Stimulated activated CD8-positive, alpha-beta memory T cell treated with anti-CD3 and anti-CD28 coated beads, Interleukin-12 subunit alpha, Interleukin-12 subunit beta, amount 100 ng/mL, for 24 hours (primary cell): ENCODE measurements around the gene APBB2.

ENCODE experiments used
- DNase-seq: peaks from one replicate; pipeline ENCODE4 v3.0.0-alpha.2; 2020; ENCODE audit errors: extremely low read depth

Gene APBB2

DNA sequence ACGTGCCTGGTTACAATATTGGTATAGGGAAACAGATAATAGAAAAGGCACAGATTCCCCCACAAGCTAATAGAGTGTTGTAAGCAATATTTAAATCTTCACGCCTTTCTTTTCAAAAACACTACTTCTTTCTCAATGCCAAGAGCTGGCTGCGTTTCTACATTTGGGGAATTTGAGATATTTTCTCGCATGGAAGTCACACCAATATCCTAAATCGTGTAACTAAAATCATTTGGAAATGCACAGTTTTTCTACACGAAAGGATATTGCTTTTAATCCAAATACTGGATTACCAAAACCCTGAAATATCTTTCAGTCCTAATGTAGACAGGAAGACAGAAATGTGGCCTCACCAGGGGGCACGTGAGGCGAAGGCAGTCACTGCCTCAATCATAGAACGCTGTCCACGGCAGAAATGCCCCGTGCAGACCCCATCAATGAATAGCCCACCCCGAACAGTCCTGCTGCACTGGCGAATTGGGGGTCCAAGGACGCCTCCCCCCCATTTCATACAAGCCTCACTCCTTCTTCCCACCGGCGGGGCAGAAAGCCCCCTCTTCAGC, 358.0 kb downstream of the APBB2 start:
- DNase-seq = no peak

DNA sequence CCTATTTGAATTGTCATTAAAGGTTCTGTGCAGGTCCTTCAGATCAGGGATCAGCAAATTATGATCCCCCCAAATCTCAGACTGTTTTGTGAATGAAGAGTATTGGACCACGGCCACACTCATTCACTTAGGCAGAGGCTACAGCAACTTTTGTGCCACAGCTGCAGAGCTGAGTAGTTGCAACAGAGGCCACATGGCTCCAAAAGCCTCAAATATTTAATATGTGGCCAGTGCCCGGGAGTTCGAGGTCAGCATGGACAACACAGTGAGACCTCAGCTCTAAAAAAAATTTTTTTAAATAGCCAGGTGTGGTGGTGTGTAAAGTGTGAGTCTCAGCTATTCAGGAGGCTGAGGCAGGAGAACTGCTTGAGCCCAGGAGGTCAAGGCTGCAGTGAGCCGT, 363.8 kb downstream of the APBB2 start:
- no peak for DNase-seq

DNA sequence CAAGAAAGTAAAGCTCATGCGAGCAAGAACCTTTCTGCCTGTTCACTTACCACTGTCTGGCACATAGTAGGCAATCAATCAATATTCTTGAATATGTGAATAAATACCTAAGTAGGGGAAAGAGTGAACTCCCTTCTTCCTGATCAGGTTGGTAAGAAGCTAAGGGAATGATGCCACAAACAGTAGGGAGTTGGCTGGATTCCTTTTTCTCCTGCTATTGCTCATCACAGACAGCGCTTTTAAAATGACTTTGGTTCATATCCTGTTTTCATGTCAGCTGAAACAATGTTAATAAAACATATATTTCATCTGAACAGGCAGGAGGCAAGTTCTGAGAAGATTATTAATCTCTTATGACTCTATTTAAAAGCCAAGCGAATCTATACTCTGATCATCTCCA, 365.4 kb downstream of the APBB2 start:
- no peak for DNase-seq

DNA sequence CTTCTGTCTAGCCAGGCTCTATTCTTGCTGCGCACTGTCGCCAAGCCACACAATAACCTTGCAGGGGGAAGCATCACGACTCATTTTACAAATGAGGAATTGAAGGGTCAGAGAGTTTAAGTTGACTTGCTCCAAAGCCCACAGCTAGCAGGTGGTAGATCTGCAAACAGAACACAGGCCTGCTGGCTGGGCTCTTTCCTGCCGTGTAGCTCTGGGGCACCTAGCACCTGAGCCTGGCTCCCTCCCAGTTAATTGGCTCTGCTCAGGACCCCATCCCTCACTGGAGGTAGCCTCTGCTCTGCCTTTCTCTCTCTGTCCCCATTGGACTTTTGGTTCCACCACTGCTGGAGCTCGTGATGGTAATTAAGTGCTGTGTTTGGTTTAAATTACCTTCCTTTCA, 366.1 kb downstream of the APBB2 start:
- no peak for DNase-seq

DNA sequence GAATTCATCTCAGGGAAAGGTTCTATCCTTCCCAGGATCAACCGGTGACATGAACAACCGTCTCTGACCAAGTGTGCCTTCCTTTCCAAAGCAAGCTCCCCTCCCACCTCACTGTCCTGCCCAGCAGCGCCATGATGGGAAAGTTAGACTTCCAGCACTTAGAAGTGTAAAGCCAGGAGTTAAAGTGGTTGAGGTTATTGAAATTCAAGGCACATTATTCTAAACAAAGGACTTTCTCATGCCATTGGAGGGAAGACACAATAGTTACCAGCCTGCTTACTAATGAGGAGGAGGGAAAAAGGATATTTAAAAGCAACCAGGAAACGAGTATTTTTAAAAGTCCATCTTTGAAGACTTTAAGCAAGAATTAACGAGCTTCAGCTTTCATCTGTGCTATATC, 367.8 kb downstream of the APBB2 start:
- DNase-seq = no peak

DNA sequence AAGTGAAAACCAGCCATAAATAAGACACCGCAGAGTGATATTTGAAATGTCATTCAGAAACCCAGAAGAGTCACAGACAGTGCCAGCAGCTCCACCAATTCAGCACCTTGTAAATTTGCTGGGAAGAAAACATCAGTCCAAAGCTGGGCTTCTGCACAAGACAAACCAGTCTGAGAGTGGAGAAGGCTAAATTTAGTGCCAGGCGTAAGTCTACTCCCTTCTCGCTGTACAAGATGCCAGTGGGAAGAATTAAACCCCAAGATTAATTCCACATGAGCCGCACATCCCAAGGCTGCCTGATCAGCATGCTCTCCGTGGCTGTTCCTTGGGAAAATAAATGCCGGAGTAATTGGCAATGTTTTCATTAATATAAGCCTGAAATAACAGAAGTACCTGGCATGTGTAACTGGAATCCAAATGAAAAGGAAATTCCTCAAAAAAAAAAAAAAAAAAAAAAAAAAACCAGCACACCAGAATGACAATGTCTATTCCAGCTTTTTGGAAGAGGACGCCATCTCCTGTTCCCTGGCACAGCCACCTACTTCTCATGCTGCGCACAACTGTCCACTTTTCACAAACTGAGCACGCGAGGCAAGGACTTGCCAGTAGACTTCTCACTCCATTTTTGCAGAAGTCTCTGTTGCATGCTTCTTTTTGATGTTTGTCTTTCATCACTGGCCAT, 369.0 kb downstream of the APBB2 start:
- DNase-seq = no peak

DNA sequence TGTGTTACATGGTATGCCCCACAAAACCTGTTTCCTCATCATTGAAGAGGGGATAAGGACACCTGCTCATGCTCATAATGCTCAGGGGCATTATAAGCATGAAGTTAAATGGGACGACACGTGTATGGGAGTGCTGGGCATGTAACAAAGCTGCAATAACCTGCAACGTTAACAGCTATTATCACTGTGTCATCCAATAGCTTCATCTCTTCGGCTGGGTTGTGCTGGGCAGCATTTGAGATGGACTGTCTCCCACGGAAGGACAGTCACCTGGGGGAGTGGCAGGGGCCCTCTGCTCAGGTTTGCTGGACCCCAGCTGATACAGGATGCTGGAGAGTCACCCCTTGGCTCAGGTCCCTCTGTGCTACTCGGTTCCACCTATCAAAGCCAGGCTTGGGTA, 370.1 kb downstream of the APBB2 start:
- DNase-seq = no peak

DNA sequence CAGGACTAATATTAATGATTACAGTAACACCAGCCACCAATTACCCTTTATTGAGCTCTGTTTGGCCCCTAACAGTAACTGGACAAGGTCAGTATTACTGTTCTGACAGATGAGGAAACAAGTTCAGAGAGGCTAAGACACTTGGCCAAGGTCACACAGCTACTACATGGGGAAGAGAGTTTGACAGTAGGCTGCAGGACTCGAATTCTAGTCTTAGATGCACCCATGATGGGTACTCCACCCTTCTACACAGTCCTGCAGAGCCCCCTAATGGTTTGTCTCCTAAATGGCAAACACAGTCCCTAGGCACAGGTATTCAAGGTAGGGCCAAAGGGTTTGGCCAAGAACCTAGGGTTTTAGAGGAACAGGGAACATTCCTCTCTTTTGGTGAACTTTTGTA, 370.6 kb downstream of the APBB2 start:
- DNase-seq = no peak

DNA sequence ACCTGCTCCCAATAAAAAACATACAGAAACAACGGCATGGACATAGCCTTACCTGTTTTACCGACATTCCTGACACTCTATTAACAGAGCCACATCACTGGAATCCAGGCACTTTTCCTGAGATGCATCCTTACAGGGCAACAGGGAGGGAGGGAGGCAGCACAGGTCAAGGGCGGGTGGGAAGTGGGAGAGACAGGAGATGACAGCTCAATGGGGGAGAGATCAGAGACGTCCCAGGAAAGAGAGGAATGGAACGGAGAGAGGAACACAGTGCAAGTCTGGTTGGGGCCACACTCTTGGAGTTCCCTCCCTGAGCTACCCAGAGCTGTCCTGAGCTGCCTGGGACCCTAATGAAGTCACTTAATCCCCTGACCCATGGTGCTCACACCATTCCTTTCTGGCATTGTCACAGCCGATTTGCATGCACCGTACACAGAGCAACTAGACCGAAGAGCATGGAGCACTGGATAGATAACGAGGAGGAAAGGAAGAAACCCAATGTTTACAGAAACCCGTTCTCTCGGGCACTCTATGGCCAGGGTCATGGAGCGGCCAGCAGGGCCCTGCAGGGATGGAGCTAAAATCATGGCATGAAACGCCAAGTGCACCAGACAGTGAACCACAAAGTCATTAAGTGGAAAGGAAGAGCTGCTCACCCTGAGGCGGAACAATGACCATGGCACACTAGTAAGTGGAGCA, 371.5 kb downstream of the APBB2 start:
- DNase-seq = no peak

DNA sequence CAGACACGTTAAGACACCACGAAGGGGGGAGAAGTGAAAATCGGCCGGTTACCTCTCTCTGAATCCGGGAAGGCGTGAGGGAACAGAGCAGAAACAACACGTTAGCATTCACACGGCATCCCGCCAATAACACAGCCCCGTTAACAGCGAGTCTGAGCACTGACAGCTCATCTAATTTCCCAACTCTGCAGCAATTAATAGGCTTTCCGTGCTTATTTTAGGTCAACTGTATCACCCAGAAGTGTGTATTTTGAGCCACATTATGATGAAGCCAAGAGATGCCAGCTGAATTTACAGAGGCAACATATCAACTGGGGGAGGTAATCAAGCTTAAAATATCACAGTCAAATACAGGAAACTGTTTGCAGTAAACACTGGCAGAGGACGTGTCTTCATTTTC, 372.0 kb downstream of the APBB2 start:
- DNase-seq = no peak

DNA sequence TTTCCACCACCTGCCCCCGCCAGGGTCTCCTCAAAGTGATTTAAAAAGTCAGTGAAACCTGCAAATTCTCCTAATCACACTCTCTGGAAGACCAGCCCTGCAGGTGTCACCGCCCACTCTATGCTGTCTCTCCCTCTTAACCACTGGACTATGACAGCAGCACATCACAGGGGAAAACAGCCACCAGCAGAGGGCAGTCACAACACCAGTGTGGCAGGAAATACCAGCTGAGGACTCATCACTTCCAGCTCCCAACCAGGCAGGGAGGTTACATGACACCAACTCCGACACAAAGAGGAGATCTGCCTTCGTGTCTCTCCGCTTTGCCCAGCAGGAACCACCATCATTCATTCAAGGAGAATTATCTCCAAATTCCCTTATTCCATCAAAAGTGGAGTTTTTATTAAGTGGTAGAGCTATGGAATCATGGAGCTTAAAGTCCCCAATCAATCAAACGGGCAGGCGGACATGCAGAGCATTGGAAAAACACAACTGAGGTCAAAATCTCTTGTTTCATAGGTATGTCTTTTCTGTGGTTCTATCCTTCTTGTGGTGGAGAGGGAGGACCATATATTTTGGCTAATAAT, 373.3 kb downstream of the APBB2 start:
- peak; percentile 53 for DNase-seq

DNA sequence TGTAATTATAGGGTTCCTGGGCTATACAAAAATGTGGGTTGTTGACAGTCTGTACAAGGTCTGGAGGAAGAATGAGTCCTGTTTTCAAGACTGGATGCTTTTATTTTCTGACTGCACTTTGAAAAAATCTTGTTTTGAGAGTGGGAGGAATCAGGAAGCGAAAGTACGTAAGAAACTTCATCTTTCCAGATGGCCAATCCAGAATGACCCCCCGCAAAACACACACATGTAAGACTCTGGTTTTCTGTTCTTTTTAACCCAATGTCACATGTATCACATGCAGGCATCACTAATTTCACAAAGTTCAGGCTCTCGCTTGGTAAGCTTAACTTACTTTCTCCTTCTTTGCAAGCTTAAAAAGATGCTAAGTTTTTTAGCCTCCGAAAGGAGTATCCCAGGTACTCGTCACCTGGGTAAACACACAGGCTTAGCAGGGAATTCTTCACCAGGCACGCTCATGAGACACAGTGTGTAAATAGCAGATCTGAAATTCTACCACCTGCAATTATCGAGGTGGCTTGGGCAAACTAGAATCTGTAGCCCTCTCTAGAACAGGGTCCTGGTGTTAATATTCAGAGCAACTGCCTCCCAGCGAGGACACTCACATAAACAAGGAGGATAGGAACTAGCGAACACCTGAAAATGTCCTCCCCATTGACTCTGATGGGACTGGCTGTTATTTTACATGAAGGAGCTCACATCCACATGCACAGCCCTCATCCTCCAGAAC, 373.9 kb downstream of the APBB2 start:
- no peak for DNase-seq

DNA sequence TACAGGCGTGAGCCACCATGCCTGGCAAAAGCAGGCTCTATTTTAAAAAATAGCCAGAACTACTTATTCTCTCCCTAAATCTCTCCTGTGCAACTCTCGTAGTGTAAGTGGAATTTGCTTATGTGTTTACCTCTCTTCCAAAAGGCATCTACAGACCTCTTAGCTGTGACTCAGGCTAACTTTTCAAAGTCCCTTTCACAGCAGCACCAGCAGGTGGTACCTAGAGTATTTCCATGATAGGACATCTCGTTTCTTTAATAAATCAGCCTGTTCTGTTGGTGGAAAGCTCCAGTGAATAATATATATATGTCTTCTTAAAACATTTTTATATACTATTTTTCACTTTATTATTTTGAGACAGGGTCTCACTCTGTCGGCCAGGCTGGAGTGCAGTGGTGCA, 375.6 kb downstream of the APBB2 start:
- no peak for DNase-seq

DNA sequence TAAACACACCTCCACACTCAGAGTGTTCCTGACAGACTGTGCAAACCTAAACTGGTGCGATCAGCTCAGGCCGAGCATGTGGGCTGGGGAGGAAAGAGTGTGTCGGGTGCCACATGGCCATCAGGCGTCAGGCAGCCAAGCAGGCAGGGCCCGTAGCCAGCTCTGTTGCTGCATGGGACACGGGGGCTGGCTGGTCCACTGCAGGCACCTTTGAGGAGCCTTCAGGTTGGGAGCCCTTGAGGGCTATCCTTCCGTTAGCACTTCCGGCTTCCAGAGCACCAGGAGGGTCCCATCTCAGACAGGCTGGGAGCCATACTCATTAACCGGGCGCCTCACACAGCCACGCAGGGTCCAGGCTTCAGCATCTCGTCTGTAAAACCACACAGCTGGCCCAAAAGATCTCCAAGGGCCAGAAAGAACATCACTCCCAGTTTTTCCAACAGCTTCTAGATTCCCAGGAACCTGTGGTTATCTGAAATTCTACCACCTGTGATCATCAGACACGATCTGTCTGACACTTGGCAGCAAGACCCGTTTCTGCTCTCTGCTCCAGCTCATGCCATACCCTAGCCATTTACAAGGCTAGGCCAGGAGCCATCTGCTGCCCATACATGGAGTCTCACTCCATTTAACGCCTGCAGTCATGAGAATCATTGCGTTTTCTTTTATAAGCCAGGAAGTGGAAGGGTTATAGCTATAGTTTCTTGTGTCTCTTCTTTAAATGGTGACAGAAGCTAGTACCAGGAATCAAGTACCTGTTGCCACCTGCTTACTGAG, 377.1 kb downstream of the APBB2 start:
- no peak for DNase-seq

DNA sequence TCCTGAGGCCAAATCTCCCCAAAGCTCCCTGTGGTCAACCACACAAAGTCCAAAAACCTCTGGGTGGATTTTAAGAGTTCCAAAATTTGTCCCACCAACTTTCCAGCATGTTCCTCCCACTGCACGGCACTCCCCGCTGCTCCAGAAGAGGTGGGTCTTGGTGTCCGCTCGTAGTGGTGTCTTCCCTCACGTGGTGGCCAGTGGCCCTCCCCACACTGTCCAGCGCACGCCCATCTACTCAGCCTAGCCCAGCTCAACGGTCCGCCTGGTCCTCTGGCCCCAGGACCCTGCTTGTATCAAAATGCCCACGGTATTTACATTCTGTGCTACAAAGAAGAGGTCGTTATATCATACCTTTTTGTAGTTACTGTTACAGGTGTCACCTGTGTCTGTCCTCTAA, 381.1 kb downstream of the APBB2 start:
- DNase-seq = no peak

DNA sequence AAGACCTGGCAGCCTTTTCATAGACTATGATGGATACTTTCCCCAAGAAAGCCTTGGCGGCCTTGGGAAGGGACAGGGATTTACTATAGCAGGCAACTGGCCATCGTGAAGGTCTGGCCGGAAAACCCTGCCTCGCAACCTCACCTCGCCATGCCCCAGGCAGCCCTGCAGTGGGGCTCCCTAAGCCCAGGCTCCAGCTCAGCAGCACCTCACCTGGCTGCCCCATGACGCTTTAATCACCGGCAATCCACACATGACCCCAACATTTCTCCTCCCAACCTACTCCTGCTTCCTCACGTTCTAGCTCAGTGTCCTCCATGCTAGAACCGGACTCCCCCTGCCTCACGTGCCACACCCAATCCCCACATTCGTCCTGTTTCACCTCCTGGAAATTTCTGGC, 382.2 kb downstream of the APBB2 start:
- DNase-seq = no peak

DNA sequence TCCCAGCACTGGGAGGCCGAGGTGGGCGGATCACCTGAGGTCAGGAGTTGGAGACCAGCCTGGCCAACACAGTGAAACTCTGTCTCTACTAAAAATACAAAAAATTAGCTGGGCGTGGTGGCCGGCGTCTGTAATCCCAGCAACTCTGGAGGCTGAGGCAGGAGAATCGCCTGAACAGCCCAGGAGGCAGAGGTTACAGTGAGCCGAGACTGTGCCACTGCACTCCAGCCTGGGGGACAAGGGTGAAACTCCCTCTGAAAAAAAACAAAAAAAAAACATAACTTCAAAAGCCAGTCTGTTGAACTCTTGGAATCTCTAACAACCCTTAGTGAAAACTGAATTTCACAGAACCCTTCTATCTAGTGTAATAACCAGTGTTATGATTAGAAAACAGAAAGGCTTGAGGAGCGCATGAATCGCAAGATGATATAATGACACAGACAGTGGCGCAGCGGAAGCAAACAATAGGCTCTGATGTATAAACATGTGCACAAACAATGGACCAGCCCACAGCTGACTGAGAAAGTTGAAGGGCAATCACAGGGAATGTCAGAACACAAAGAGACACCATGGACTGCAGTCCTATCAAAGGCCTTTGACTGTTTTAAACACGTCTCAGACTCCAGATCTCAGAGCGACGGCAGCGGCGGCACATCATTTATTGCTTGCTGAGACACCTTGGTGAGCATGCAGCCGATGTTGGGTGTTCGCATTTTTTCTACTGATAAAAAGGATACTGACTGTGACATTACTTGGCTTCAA, 383.0 kb downstream of the APBB2 start:
- no peak for DNase-seq

DNA sequence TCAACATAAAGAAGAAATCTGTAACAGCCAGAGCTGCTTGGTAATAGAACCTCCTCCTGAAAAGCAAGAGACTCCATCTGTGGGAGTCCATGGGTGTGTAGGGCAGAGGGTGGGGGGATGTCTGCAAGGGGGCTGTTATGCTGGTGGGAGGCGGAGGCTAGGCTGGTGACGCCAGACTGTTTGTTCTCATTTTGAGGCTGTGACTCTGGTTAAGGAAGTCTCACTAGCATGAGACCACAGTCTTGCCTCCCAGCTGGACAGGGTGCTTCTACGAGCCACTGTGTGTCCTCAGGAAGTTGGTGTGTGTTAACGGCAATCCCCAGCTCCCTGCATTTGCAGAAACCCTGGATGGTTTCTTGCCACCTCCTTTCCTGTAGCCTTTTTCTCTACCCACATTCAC, 384.8 kb downstream of the APBB2 start:
- DNase-seq = no peak

DNA sequence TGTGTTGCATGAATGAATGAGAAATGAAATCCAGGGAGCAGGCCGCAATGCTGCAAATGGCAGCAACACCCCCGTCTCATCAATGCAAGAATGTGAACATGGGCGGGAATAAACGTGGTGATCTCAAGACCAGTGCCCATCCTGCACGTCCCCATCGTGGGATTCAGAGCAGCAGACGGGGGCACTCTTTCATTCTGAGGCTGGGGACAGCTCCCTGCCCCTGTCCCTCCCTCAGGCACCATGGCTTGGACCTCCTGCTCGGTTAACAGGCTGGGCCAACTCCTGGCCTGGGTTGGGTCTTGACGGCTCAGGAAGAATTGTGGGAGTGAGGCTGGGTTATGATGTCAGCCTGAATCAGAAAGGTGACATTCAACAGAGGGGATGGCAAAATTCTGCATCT, 385.7 kb downstream of the APBB2 start:
- no peak for DNase-seq

DNA sequence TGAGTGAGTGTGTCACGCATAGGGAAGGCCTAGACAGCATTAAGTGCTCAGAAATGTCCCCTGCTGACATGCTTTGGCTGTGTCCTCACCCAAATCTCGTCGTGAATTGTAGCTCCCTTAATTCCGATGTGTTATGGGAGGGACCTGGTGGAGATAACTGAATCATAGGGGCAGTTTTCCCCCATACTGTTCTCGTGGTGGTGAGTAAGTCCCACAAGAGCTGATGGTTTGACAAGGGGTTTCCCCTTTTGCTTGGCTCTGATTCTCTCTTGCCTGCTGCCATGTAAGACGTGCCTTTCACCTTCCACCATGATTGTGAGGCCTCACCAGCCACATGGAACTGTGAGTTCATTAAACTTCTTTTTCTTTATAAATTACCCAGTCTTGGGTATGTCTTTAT, 386.6 kb downstream of the APBB2 start:
- DNase-seq = no peak

DNA sequence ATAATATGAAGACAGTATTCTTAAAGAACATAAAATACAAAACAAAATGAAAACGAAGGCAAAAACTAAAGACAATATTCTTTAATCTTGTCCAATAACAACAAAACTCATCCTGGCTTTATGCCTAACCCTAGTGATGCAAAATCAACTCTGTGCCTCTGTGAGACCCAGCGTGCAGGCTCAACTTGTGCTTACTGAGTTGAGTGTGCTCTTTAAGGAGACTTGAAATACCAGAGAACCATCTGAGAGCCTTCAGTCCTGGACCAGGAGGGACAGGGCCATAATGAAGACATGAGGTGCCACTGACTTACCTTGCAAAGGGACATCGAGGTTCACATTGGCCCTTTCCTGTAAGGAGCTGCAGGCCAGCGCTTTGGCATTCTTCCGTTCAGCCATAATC, 387.5 kb downstream of the APBB2 start:
- DNase-seq = no peak
